Activated T-helper 2 cell treated with anti-CD3 and anti-CD28 coated beads, Interferon-gamma antibody, Interleukin-2, Interleukin-4, amounts not matched to agents 10 μg/mL and 5 μg/mL and 100 μg/mL, durations not matched to agents 14 hours and 24 hours and 36 hours (primary cell): Measurements from ENCODE around the gene ADGB. TPM values are rescaled to one million over a fixed set of nuclear protein-coding genes. Genes with fewer than 3 reads are reported as not detected.
"Not testable (repeated sequence)": the region's sequence is repeated elsewhere in the genome, so short reads cannot be mapped to it uniquely, and the experiment has no call there.

ENCODE experiments used
- DNase-seq: peaks from one replicate; pipeline ENCODE4 v3.0.0; 2021; ENCODE audit warnings: low spot score
- H3K27ac Mint-ChIP-seq: one replicate; pipeline ENCODE4 v1.8.0; 2021; ENCODE audit warnings: mixed read lengths
- H3K27me3 Mint-ChIP-seq: one replicate; pipeline ENCODE4 v1.8.0; 2021; ENCODE audit warnings: low read depth, mixed read lengths
- H3K36me3 Mint-ChIP-seq: one replicate; pipeline ENCODE4 v1.8.0; 2021; ENCODE audit warnings: low read depth, mixed read lengths
- H3K4me1 Mint-ChIP-seq: one replicate; pipeline ENCODE4 v1.8.0; 2021; ENCODE audit warnings: low read depth, mixed read lengths
- H3K4me3 Mint-ChIP-seq: one replicate; pipeline ENCODE4 v1.8.0; 2021; ENCODE audit warnings: low read depth, mild to moderate bottlenecking, moderate library complexity, mixed read lengths
- H3K9me3 Mint-ChIP-seq: one replicate; pipeline ENCODE4 v1.8.0; 2021; ENCODE audit warnings: mixed read lengths
- intact Hi-C: fragments of 100-400 bp; cut with micrococcal nuclease; formaldehyde crosslinking; loops from one replicate; pipeline ENCODE4 v1.15.1; 2023
- total RNA-seq: library from RNA; stranded (reverse); gene quantifications from 2 replicates; pipeline ENCODE4 v1.2.3, GENCODE V29; 2022

The ADGB gene
- 0.39 TPM in 1 of 2 replicates, not detected in the other for total RNA-seq

- intact Hi-C loops: no loop called here
- Mint-ChIP-seq H3K9me3 (no peaks in the 10 kb centered on the region), H3K36me3 (no peaks in the 10 kb centered on the region), H3K4me3 (peak within 1 kb of the TSS; percentile 51), H3K27me3 (peaks cover 8% of the 10 kb centered on the region), H3K27ac (no peak within 1 kb of the TSS), H3K4me1 (peaks cover 5% of the 10 kb centered on the region)
- no peak for DNase-seq
These were observed at the start of gene ADGB for GRCh38 chr6:146598772-146599405. Gene ADGB, plus strand, starts transcription at chr6:146598972. Its CDS starts 69 bp downstream, at chr6:146599041.

GRCh38 chr6:146550911-146551310 is 47.9 kb upstream of the ADGB start:
- H3K36me3 Mint-ChIP-seq: no peaks in the 10 kb centered on the region
- no peaks in the 10 kb centered on the region for H3K9me3 Mint-ChIP-seq
- peaks cover 7% of the 10 kb centered on the region for H3K27me3 Mint-ChIP-seq
- no peak for DNase-seq
- no peaks in the 10 kb centered on the region for H3K4me1 Mint-ChIP-seq
- intact Hi-C loops: no loop called here
- no peak overlapping the region for H3K27ac Mint-ChIP-seq
- no peak overlapping the region for H3K4me3 Mint-ChIP-seq

DNA sequence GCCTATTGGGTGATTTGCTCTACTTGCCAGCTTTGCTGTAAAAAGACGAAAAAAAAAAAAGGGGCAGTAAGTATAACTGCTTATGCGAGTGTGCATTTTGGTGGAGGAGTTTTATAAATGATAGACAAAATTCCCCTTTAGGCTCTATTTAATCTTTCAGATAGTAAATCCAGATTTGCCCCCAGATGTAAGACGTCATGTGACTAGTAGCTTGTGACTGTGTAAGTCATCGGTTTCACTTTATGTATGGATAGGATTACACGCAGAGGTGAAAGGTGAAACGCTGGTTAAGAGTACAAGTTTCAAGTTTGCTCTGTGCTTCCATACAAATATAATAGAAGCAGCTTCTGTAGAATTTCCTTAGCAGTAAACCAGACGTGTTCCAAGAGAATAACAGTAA is 47.2 kb upstream of the ADGB start:
- Mint-ChIP-seq H3K27ac (no peak overlapping the region), H3K4me1 (no peaks in the 10 kb centered on the region), H3K4me3 (no peak overlapping the region), H3K9me3 (no peaks in the 10 kb centered on the region), H3K27me3 (peaks cover 6% of the 10 kb centered on the region), H3K36me3 (no peaks in the 10 kb centered on the region)
- no peak for DNase-seq
- intact Hi-C loops: no loop called here

- Mint-ChIP-seq H3K4me3 (no peak overlapping the region), H3K36me3 (no peaks in the 10 kb centered on the region), H3K27me3 (no peaks in the 10 kb centered on the region), H3K9me3 (no peaks in the 10 kb centered on the region), H3K4me1 (no peaks in the 10 kb centered on the region), H3K27ac (no peak overlapping the region)
- intact Hi-C loops: no loop called here
- DNase-seq: no peak
These were observed 45.2 kb upstream of the ADGB start for GRCh38 chr6:146553377-146554135.

DNA sequence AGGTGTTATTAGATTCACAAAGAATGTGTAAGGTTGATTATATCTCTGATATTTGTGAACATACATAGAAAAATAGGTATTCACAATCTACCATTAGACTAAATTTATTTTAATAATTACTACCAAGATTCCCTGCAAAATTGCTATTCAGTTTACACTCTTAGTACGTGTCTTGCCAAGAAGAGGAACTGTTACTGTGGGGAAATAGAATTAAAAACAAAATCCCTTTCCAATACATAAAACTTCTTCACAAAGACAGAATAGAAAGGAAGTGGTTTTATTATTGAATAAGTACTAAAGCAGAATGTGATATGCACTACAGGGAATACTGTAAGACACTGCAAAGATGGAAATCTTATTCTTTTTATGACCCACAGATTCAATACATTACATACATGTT is 38.2 kb upstream of the ADGB start:
- no peaks in the 10 kb centered on the region for H3K36me3 Mint-ChIP-seq
- H3K27me3 Mint-ChIP-seq: no peaks in the 10 kb centered on the region
- no peak overlapping the region for H3K27ac Mint-ChIP-seq
- intact Hi-C loops: no loop called here
- H3K4me1 Mint-ChIP-seq: no peaks in the 10 kb centered on the region
- H3K9me3 Mint-ChIP-seq: no peaks in the 10 kb centered on the region
- no peak overlapping the region for H3K4me3 Mint-ChIP-seq
- no peak for DNase-seq

DNA sequence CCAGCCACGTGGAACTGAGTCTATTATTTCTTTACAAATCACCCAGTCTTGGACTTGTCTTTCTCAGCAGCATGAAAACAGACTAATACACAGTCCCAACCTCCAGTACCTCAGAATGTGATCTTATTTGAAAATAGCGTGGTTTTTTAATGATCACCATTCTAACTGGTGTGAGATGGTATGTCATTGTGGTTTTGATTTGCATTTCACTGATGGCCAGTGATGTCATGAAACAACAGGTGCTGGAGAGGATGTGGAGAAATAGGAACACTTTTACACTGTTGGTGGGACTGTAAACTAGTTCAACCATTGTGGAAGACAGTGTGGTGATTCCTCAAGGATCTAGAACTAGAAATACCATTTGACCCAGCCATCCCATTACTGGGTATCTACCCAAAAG is 32.1 kb upstream of the ADGB start:
- H3K36me3 Mint-ChIP-seq, H3K9me3 Mint-ChIP-seq, H3K4me3 Mint-ChIP-seq, H3K27me3 Mint-ChIP-seq, H3K27ac Mint-ChIP-seq, intact Hi-C loops, H3K4me1 Mint-ChIP-seq, DNase-seq: not testable (repeated sequence)

GRCh38 chr6:146568619-146569018 is 30.2 kb upstream of the ADGB start:
- H3K27ac Mint-ChIP-seq, intact Hi-C loops, H3K27me3 Mint-ChIP-seq, H3K9me3 Mint-ChIP-seq, H3K36me3 Mint-ChIP-seq, H3K4me1 Mint-ChIP-seq, H3K4me3 Mint-ChIP-seq, DNase-seq: not testable (repeated sequence)

- intact Hi-C loops: no loop called here
- Mint-ChIP-seq H3K27ac (no peak overlapping the region), H3K9me3 (no peaks in the 10 kb centered on the region), H3K27me3 (no peaks in the 10 kb centered on the region), H3K4me3 (no peak overlapping the region), H3K36me3 (no peaks in the 10 kb centered on the region), H3K4me1 (no peaks in the 10 kb centered on the region)
- DNase-seq: no peak
These were observed 24.6 kb upstream of the ADGB start for GRCh38 chr6:146574211-146574610.

DNA sequence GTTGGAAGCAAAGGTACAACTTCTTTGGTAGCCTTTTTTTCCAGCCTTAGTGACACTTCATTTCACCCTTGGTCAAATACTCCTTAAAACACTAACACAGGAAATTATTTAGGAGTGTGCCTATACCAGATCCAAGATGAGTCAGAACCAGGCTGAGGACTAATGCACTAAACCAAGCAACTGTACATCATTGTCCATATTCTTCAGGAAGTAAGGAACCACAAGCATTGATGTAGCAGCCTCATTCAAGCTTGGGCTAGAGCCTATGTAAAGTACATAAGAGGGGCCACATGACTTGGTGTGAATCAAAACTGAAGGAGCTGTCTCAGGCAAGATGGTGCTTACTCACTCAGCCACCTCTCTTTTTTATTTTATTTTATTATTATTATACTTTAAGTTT is 20.7 kb upstream of the ADGB start:
- no peaks in the 10 kb centered on the region for H3K4me1 Mint-ChIP-seq
- H3K27me3 Mint-ChIP-seq: no peaks in the 10 kb centered on the region
- no peak overlapping the region for H3K27ac Mint-ChIP-seq
- no peak for DNase-seq
- no peaks in the 10 kb centered on the region for H3K9me3 Mint-ChIP-seq
- H3K36me3 Mint-ChIP-seq: no peaks in the 10 kb centered on the region
- no peak overlapping the region for H3K4me3 Mint-ChIP-seq
- intact Hi-C loops: no loop called here

DNA sequence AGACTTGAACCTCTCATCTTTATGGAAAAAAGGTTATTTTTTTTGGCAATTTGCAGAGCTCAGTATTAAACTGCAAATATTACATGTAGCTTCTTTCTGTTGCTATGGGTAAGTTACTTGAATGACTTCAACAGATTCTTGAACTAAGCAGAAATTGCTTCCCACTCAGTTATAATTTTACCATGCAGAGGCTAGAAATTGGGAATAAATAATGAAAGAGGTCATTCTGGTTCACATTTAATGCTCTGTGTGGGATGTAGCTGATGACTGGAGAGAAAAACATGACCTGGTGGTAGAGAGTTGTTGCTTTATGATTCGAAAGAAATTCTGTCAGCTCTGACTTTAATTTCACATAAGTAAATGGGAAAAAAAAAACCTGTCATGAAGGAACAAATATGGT is 16.8 kb upstream of the ADGB start:
- Mint-ChIP-seq H3K27ac (no peak overlapping the region), H3K36me3 (no peaks in the 10 kb centered on the region), H3K9me3 (no peaks in the 10 kb centered on the region), H3K4me3 (no peak overlapping the region), H3K27me3 (no peaks in the 10 kb centered on the region), H3K4me1 (no peaks in the 10 kb centered on the region)
- DNase-seq: no peak
- intact Hi-C loops: no loop called here

- no peak for DNase-seq
These were observed 15.9 kb upstream of the ADGB start for GRCh38 chr6:146582857-146583256.

DNA sequence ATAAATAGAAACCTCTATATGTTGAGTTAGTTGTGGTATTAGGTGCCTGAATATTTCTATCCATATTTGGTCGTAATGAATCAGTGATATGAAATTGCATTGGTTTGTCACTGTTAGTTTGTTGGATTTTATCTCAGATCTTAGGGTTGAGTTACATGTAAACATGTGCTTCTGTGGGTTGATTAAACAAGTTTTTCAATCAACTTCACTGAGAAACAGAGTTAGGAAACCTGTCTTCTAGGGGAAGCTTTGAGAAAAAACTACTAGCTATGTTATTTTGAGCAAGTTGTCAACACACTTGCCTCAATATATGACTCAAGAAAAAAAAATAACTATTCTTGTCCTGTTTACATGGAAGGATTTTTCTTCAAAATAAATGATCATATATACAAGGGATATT is 14.8 kb upstream of the ADGB start:
- intact Hi-C loops: no loop called here
- no peaks in the 10 kb centered on the region for H3K27me3 Mint-ChIP-seq
- no peak for DNase-seq
- no peaks in the 10 kb centered on the region for H3K9me3 Mint-ChIP-seq
- no peaks in the 10 kb centered on the region for H3K4me1 Mint-ChIP-seq
- no peak overlapping the region for H3K27ac Mint-ChIP-seq
- H3K4me3 Mint-ChIP-seq: no peak overlapping the region
- no peaks in the 10 kb centered on the region for H3K36me3 Mint-ChIP-seq

More at GRCh38 chr6:146582857-146583256, 15.9 kb upstream of the ADGB start:
- H3K9me3 Mint-ChIP-seq: no peaks in the 10 kb centered on the region
- no peak overlapping the region for H3K4me3 Mint-ChIP-seq
- H3K27ac Mint-ChIP-seq: no peak overlapping the region
- intact Hi-C loops: no loop called here
- no peaks in the 10 kb centered on the region for H3K4me1 Mint-ChIP-seq
- H3K27me3 Mint-ChIP-seq: no peaks in the 10 kb centered on the region
- no peaks in the 10 kb centered on the region for H3K36me3 Mint-ChIP-seq

- Mint-ChIP-seq H3K36me3 (no peaks in the 10 kb centered on the region), H3K9me3 (no peaks in the 10 kb centered on the region), H3K27me3 (no peaks in the 10 kb centered on the region), H3K27ac (no peak overlapping the region), H3K4me3 (no peak overlapping the region), H3K4me1 (no peaks in the 10 kb centered on the region)
- intact Hi-C loops: no loop called here
- DNase-seq: no peak
These were observed 11.3 kb upstream of the ADGB start for GRCh38 chr6:146587459-146587858.
